HL-60 (cell line): Measurements from ENCODE around the gene PRPF39.

Source experiments
- DNase-seq, 2 experiments: peaks; one replicate each; pipeline ENCODE4 v3.0.0-alpha.2; 2010 to 2020; ENCODE audit warnings: low read depth in 1 of 2, low spot score in 1 of 2
- H3K27ac ChIP-seq: fragments of 250-450 bp; sonication (Bioruptor Pico); replicated peaks from 2 replicates; pipeline ENCODE4 v1.5.1; 2020; ENCODE audit warnings: mild to moderate bottlenecking, moderate library complexity
- H3K27me3 ChIP-seq: fragments of 250-450 bp; sonication (Bioruptor Pico); 2 replicates; pipeline ENCODE4 v1.5.1; 2021; ENCODE audit warnings: mild to moderate bottlenecking, moderate library complexity; ENCODE audit not compliant: insufficient read depth, poor library complexity, severe bottlenecking
- H3K4me3 ChIP-seq: replicated peaks from 2 replicates; pipeline ENCODE4 v1.5.1; 2011; ENCODE audit warnings: mild to moderate bottlenecking, control low read depth, low read length; ENCODE audit not compliant: insufficient read depth
- GABPA ChIP-seq: IDR thresholded peaks from 2 replicates; pipeline ENCODE4 v1.6.1; 2012; ENCODE audit warnings: low read depth
- POLR2AphosphoS5 ChIP-seq: IDR thresholded peaks from 2 replicates; pipeline ENCODE4 v1.6.1; 2012; ENCODE audit warnings: low read depth
- SPI1 ChIP-seq: IDR thresholded peaks from 2 replicates; pipeline ENCODE4 v1.6.1; 2012; ENCODE audit warnings: low read depth, mild to moderate bottlenecking, borderline replicate concordance
- TF ChIP-seq, protein P1 (sequence below): IDR thresholded peaks from 2 replicates; pipeline ENCODE4 v1.6.1; 2012; ENCODE audit warnings: low read depth; ENCODE audit not compliant: insufficient replicate concordance
- TF ChIP-seq, protein P2 (sequence below): IDR thresholded peaks from one replicate; pipeline ENCODE4 v1.5.1; 2011; ENCODE audit warnings: low read length, control low read depth, inconsistent platforms; ENCODE audit not compliant: insufficient read depth

PRPF39 gene

DNA sequence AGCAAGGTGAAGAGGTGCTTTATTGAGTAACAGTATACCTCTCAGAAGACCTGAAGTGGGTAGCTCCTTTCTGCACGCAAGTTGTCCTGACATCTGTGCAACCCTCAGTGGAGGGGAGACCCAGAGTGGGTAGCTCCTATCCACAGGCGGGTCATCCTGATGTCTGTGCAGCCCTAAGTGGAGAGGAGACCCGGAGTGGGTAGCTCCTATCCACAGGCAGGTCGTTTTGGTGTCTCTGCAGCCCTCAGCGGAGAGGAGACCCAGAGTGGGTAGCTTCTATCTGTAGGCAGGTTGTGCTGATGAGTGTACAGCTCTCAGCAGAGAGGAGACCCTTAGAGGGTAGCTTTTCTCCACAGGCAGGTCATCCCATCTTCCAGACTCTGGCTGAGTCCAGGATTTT is 45.1 kb upstream of the PRPF39 start:
- TF ChIP-seq SPI1, result no peak
- TF ChIP-seq, protein P1, sequence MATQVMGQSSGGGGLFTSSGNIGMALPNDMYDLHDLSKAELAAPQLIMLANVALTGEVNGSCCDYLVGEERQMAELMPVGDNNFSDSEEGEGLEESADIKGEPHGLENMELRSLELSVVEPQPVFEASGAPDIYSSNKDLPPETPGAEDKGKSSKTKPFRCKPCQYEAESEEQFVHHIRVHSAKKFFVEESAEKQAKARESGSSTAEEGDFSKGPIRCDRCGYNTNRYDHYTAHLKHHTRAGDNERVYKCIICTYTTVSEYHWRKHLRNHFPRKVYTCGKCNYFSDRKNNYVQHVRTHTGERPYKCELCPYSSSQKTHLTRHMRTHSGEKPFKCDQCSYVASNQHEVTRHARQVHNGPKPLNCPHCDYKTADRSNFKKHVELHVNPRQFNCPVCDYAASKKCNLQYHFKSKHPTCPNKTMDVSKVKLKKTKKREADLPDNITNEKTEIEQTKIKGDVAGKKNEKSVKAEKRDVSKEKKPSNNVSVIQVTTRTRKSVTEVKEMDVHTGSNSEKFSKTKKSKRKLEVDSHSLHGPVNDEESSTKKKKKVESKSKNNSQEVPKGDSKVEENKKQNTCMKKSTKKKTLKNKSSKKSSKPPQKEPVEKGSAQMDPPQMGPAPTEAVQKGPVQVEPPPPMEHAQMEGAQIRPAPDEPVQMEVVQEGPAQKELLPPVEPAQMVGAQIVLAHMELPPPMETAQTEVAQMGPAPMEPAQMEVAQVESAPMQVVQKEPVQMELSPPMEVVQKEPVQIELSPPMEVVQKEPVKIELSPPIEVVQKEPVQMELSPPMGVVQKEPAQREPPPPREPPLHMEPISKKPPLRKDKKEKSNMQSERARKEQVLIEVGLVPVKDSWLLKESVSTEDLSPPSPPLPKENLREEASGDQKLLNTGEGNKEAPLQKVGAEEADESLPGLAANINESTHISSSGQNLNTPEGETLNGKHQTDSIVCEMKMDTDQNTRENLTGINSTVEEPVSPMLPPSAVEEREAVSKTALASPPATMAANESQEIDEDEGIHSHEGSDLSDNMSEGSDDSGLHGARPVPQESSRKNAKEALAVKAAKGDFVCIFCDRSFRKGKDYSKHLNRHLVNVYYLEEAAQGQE, result no peak
- TF ChIP-seq, protein P2, sequence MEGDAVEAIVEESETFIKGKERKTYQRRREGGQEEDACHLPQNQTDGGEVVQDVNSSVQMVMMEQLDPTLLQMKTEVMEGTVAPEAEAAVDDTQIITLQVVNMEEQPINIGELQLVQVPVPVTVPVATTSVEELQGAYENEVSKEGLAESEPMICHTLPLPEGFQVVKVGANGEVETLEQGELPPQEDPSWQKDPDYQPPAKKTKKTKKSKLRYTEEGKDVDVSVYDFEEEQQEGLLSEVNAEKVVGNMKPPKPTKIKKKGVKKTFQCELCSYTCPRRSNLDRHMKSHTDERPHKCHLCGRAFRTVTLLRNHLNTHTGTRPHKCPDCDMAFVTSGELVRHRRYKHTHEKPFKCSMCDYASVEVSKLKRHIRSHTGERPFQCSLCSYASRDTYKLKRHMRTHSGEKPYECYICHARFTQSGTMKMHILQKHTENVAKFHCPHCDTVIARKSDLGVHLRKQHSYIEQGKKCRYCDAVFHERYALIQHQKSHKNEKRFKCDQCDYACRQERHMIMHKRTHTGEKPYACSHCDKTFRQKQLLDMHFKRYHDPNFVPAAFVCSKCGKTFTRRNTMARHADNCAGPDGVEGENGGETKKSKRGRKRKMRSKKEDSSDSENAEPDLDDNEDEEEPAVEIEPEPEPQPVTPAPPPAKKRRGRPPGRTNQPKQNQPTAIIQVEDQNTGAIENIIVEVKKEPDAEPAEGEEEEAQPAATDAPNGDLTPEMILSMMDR, result no peak
- no peak for TF ChIP-seq GABPA
- no peak for TF ChIP-seq POLR2AphosphoS5
- Histone ChIP-seq H3K27ac (no peak overlapping the region), H3K27me3 (no peaks in the 10 kb centered on the region), H3K4me3 (no peak overlapping the region)
- DNase-seq, result no peak

GRCh38 chr14:45039390-45039789 is 44.5 kb upstream of the PRPF39 start:
- H3K27ac ChIP-seq, result no peak overlapping the region
- H3K27me3 ChIP-seq, result no peaks in the 10 kb centered on the region
- DNase-seq, result no peak
- TF ChIP-seq, protein P1, result no peak
- TF ChIP-seq SPI1, result no peak
- no peak for TF ChIP-seq POLR2AphosphoS5
- TF ChIP-seq GABPA, result no peak
- TF ChIP-seq, protein P2, result no peak
- no peak overlapping the region for H3K4me3 ChIP-seq

DNA sequence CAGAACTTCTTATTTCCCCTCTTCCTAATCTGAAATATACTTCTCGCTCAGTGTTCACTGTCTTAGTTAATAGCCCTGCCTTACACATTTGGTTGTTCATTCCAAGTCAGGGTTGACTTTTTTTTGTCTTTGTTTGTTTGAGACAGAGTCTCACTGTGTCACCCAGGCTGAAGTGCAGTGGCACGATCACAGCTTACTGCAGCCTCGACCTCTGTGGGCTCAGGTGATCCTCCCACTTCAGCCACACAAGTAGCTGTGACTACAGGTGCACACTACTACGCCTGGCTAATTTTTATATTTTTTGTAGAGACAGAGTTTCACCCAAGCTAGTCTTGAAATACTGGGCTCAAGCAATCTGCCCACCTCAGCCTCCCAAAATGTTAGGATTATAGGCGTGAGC is 42.3 kb upstream of the PRPF39 start:
- no peaks in the 10 kb centered on the region for H3K27me3 ChIP-seq
- H3K27ac ChIP-seq, result no peak overlapping the region
- no peak for DNase-seq
- H3K4me3 ChIP-seq, result no peak overlapping the region
- TF ChIP-seq SPI1 (no peak), POLR2AphosphoS5 (no peak)

DNA sequence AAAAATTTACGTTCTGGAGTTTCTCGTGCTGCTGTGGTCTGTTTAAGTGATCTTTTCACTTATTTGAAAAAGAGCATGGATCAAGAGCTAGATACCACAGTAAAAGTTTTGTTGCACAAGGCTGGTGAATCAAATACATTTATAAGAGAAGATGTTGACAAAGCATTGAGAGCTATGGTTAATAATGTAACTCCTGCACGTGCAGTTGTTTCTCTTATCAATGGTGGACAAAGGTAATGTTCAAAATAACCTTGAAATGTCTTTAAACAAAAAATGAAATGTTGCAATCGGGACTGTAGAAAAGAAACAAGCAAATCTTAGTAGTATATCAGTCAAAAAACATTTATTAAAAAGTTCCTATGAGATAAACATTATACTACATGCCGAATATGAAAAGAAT is 39.3 kb upstream of the PRPF39 start:
- DNase-seq, result no peak
- TF ChIP-seq, protein P1, result no peak
- TF ChIP-seq, protein P2, result no peak
- TF ChIP-seq POLR2AphosphoS5 (no peak), SPI1 (no peak), GABPA (no peak)

More for the DNA sequence above, 39.3 kb upstream of the PRPF39 start:
- Histone ChIP-seq H3K27me3 (no peaks in the 10 kb centered on the region), H3K4me3 (no peak overlapping the region), H3K27ac (no peak overlapping the region)
